Karpas-422 (cell line): ENCODE measurements around the gene LTN1. TPM values are rescaled to one million over a fixed set of nuclear protein-coding genes. Genes with fewer than 3 reads are reported as not detected.

ENCODE experiments used
- DNase-seq: peaks from one replicate; pipeline ENCODE4 v3.0.0-alpha.2; 2015
- H2AFZ ChIP-seq: fragments of 200-600 bp; sonication (generic); 2 replicates; pipeline ENCODE4 v1.6.1; 2014; ENCODE audit warnings: antibody characterized with exemption, low read length, mixed read lengths
- H3K27ac ChIP-seq: fragments of 200-600 bp; sonication (generic); 2 replicates; pipeline ENCODE4 v1.5.1; 2014; ENCODE audit warnings: mild to moderate bottlenecking, low read length, moderate library complexity
- H3K27me3 ChIP-seq: fragments of 200-600 bp; sonication (generic); 2 replicates; pipeline ENCODE4 v1.6.1; 2014; ENCODE audit warnings: low read length, mixed read lengths
- H3K36me3 ChIP-seq: fragments of 200-600 bp; sonication (generic); 2 replicates; pipeline ENCODE4 v1.6.1; 2014; ENCODE audit warnings: low read length, mixed read lengths; ENCODE audit not compliant: insufficient read depth
- H3K4me1 ChIP-seq: fragments of 200-600 bp; sonication (generic); 2 replicates; pipeline ENCODE4 v1.6.1; 2014; ENCODE audit warnings: mild to moderate bottlenecking, low read length, mixed read lengths
- H3K4me2 ChIP-seq: fragments of 200-600 bp; sonication (generic); 2 replicates; pipeline ENCODE4 v1.6.1; 2014; ENCODE audit warnings: low read length, low read depth, mild to moderate bottlenecking; ENCODE audit not compliant: poor library complexity, severe bottlenecking
- H3K4me3 ChIP-seq: fragments of 200-600 bp; sonication (generic); 2 replicates; pipeline ENCODE4 v1.5.1; 2014; ENCODE audit warnings: mild to moderate bottlenecking, antibody characterized with exemption, low read length, mixed read lengths
- H3K79me2 ChIP-seq: fragments of 200-600 bp; sonication (generic); 2 replicates; pipeline ENCODE4 v1.6.1; 2014; ENCODE audit warnings: mild to moderate bottlenecking, low read length, mixed read lengths
- H3K9ac ChIP-seq: fragments of 200-600 bp; sonication (generic); 2 replicates; pipeline ENCODE4 v1.6.0; 2014; ENCODE audit warnings: low read length
- H3K9me2 ChIP-seq: fragments of 200-600 bp; sonication (generic), shearing (Covaris generic); replicated peaks from 2 replicates; pipeline ENCODE4 v1.6.0; 2014; ENCODE audit warnings: mild to moderate bottlenecking, low read length, moderate library complexity; ENCODE audit not compliant: insufficient read depth
- H3K9me3 ChIP-seq: fragments of 300-700, 200-600 bp; sonication (generic); 2 replicates; pipeline ENCODE4 v1.6.1; 2014; ENCODE audit warnings: low read length, mixed read lengths
- H4K20me1 ChIP-seq: fragments of 200-600 bp; sonication (generic); 2 replicates; pipeline ENCODE4 v1.6.1; 2014; ENCODE audit warnings: mild to moderate bottlenecking, antibody characterized with exemption, low read length, low read depth; ENCODE audit not compliant: insufficient read depth
- total RNA-seq: library from RNA; depleted of rRNA; stranded (reverse); fragments of >200 nt; shearing (Covaris generic); gene quantifications from 2 replicates; pipeline ENCODE4 v1.2.3, GENCODE V29; 2014; ENCODE audit warnings: low replicate concordance

The LTN1 gene
- total RNA-seq, 1 experiment from 2014 or later, result 48.9 TPM

GRCh38 chr21:28959367-28960099 is 33.1 kb downstream of the LTN1 start:
- Histone ChIP-seq H3K9me3 (no peaks in the 10 kb centered on the region), H3K79me2 (peaks cover 4% of the 10 kb centered on the region; the same call in 1 of the 2 replicates), H4K20me1 (no peaks in the 10 kb centered on the region), H3K4me2 (no peak overlapping the region), H3K27me3 (no peaks in the 10 kb centered on the region), H3K9ac (no peak overlapping the region), H3K36me3 (peaks cover 82% of the 10 kb centered on the region; the same call in 1 of the 2 replicates), H3K27ac (no peak overlapping the region), H3K4me1 (no peaks in the 10 kb centered on the region), H2AFZ (no peak overlapping the region), H3K9me2 (no peaks in the 10 kb centered on the region), H3K4me3 (no peak overlapping the region)
- DNase-seq, result no peak

GRCh38 chr21:28953247-28953646 is 39.4 kb downstream of the LTN1 start:
- no peaks in the 10 kb centered on the region for H3K27me3 ChIP-seq
- no peak overlapping the region for H3K9ac ChIP-seq
- H3K9me3 ChIP-seq, result no peaks in the 10 kb centered on the region
- H3K36me3 ChIP-seq, result peaks cover 63% of the 10 kb centered on the region
- DNase-seq, result no peak
- H3K4me1 ChIP-seq, result peaks cover 4% of the 10 kb centered on the region
- H4K20me1 ChIP-seq, result no peaks in the 10 kb centered on the region
- no peak overlapping the region for H3K27ac ChIP-seq
- H3K9me2 ChIP-seq, result no peaks in the 10 kb centered on the region
- H3K4me2 ChIP-seq, result no peak overlapping the region
- H3K4me3 ChIP-seq, result no peak overlapping the region
- H3K79me2 ChIP-seq, result no peaks in the 10 kb centered on the region; the same call in 1 of the 2 replicates
- H2AFZ ChIP-seq, result no peak overlapping the region

- DNase-seq, result no peak
- Histone ChIP-seq H3K9me3 (no peaks in the 10 kb centered on the region), H3K27ac (no peak overlapping the region), H3K4me1 (peaks cover 4% of the 10 kb centered on the region), H3K9me2 (no peaks in the 10 kb centered on the region), H3K4me2 (no peak overlapping the region), H3K9ac (no peak overlapping the region), H2AFZ (no peak overlapping the region), H3K36me3 (peaks cover 57% of the 10 kb centered on the region), H3K27me3 (no peaks in the 10 kb centered on the region), H3K4me3 (no peak overlapping the region), H3K79me2 (no peaks in the 10 kb centered on the region; the same call in 1 of the 2 replicates), H4K20me1 (no peaks in the 10 kb centered on the region)
These were observed 40.0 kb downstream of the LTN1 start for GRCh38 chr21:28952686-28953085.

- Histone ChIP-seq H3K36me3 (peaks cover 49% of the 10 kb centered on the region), H4K20me1 (no peaks in the 10 kb centered on the region), H3K4me1 (peaks cover 4% of the 10 kb centered on the region), H3K9me2 (no peaks in the 10 kb centered on the region), H3K27ac (no peak overlapping the region), H2AFZ (no peak overlapping the region), H3K9ac (no peak overlapping the region), H3K27me3 (no peaks in the 10 kb centered on the region), H3K4me2 (no peak overlapping the region), H3K9me3 (no peaks in the 10 kb centered on the region), H3K79me2 (no peaks in the 10 kb centered on the region), H3K4me3 (no peak overlapping the region)
- no peak for DNase-seq
These were observed 43.4 kb downstream of the LTN1 start for GRCh38 chr21:28949318-28949717.

GRCh38 chr21:28944296-28944695 is 48.4 kb downstream of the LTN1 start:
- H3K36me3 ChIP-seq, result peaks cover 34% of the 10 kb centered on the region; the same call in 1 of the 2 replicates
- no peak overlapping the region for H3K27ac ChIP-seq

GRCh38 chr21:28943631-28944030 is 49.0 kb downstream of the LTN1 start:
- H3K4me1 ChIP-seq, result peaks cover 7% of the 10 kb centered on the region
- no peak overlapping the region for H3K4me2 ChIP-seq
- H2AFZ ChIP-seq, result no peak overlapping the region
- DNase-seq, result no peak
- peaks cover 11% of the 10 kb centered on the region for H3K79me2 ChIP-seq
- no peak overlapping the region for H3K9ac ChIP-seq
- no peaks in the 10 kb centered on the region for H3K9me2 ChIP-seq
- H3K4me3 ChIP-seq, result no peak overlapping the region
- H3K27me3 ChIP-seq, result no peaks in the 10 kb centered on the region
- peaks cover 36% of the 10 kb centered on the region; the same call in 1 of the 2 replicates for H3K36me3 ChIP-seq
- no peak overlapping the region for H3K27ac ChIP-seq
- no peaks in the 10 kb centered on the region for H3K9me3 ChIP-seq
- no peaks in the 10 kb centered on the region for H4K20me1 ChIP-seq

More at GRCh38 chr21:28944296-28944695, 48.4 kb downstream of the LTN1 start:
- Histone ChIP-seq H3K27me3 (no peaks in the 10 kb centered on the region), H3K9me2 (no peaks in the 10 kb centered on the region), H4K20me1 (no peaks in the 10 kb centered on the region), H3K4me1 (peaks cover 7% of the 10 kb centered on the region), H3K9ac (no peak overlapping the region), H3K4me2 (no peak overlapping the region), H2AFZ (no peak overlapping the region), H3K79me2 (0 out of 2 replicates have a peak, but pooled peaks cover 5% of the 10 kb centered on the region), H3K9me3 (no peaks in the 10 kb centered on the region), H3K4me3 (no peak overlapping the region)
- no peak for DNase-seq

- Histone ChIP-seq H3K4me1 (peaks cover 7% of the 10 kb centered on the region), H3K27me3 (no peaks in the 10 kb centered on the region), H2AFZ (no peak overlapping the region), H4K20me1 (no peaks in the 10 kb centered on the region), H3K36me3 (peaks cover 40% of the 10 kb centered on the region), H3K4me3 (no peak overlapping the region), H3K79me2 (peaks cover 11% of the 10 kb centered on the region), H3K4me2 (no peak overlapping the region), H3K27ac (no peak overlapping the region), H3K9me2 (no peaks in the 10 kb centered on the region), H3K9ac (no peak overlapping the region), H3K9me3 (no peaks in the 10 kb centered on the region)
- DNase-seq, result no peak
These were observed 54.0 kb downstream of the LTN1 start for GRCh38 chr21:28938726-28939125.

- H3K27me3 ChIP-seq, result no peaks in the 10 kb centered on the region
- H2AFZ ChIP-seq, result no peak overlapping the region
- H3K36me3 ChIP-seq, result peaks cover 37% of the 10 kb centered on the region
- no peak for DNase-seq
- no peak overlapping the region for H3K27ac ChIP-seq
- H3K9ac ChIP-seq, result no peak overlapping the region
- peaks cover 7% of the 10 kb centered on the region for H3K4me1 ChIP-seq
- no peak overlapping the region for H3K4me2 ChIP-seq
- H3K4me3 ChIP-seq, result no peak overlapping the region
- H3K79me2 ChIP-seq, result peaks cover 11% of the 10 kb centered on the region
- H3K9me2 ChIP-seq, result no peaks in the 10 kb centered on the region
- no peaks in the 10 kb centered on the region for H4K20me1 ChIP-seq
- no peaks in the 10 kb centered on the region for H3K9me3 ChIP-seq
These were observed 54.9 kb downstream of the LTN1 start for GRCh38 chr21:28937737-28938136.
